ENCODE data around the gene USP9Y. TPM values are rescaled to one million over a fixed set of nuclear protein-coding genes. Genes with fewer than 3 reads are reported as not detected.

The USP9Y gene
- total and polyA plus RNA-seq, 10 of the 15 experiments (the other 5 are each of a cell fraction or from before 2014, with no cell fraction given) = 0.08 TPM; not detected in 9

- TF ChIP-seq ZNF592 (IDR thresholded peaks at IDR 0.05) = no peak
- no peak for TF ChIP-seq RELA (IDR thresholded peaks at IDR 0.05; ENCODE audit: borderline replicate concordance, partially characterized antibody)
- TF ChIP-seq KAT2A (conservative IDR thresholded peaks at IDR 0.05; ENCODE audit: control insufficient read depth, low read depth, low read length) = no peak
- no peak for TF ChIP-seq PBX3 (IDR thresholded peaks at IDR 0.05; ENCODE audit: insufficient replicate concordance, low read depth, low read length)
- no peak for TF ChIP-seq IRF3 (IDR thresholded peaks at IDR 0.05)
- TF ChIP-seq SMAD1 (IDR thresholded peaks at IDR 0.05; ENCODE audit: low read depth, partially characterized antibody) = no peak
- no peak for TF ChIP-seq IRF5 (IDR thresholded peaks at IDR 0.05; ENCODE audit: borderline replicate concordance)
- TF ChIP-seq EP300 (IDR thresholded peaks at IDR 0.05; ENCODE audit: borderline replicate concordance in 1 of 2, control insufficient read depth in 1 of 2, low read depth in 2 of 2, low read length in 2 of 2) = no peak
Measured at GRCh38 chrY:12896973-12897372, 195.9 kb downstream of the USP9Y start (continued).

Measured in GM12878 (cell line).